Dedifferentiated amniotic fluid mesenchymal stem cell (primary cell): Measurements from ENCODE around the gene WIPF3.
"Not testable (repeated sequence)": the region's sequence is repeated elsewhere in the genome, so short reads cannot be mapped to it uniquely, and the experiment has no call there.

Source experiments
- DNase-seq: peaks from one replicate; pipeline ENCODE4 v3.0.0-alpha.2; 2016; ENCODE audit errors: extremely low spot score

The WIPF3 gene

GRCh38 chr7:29879609-29880008, 73.3 kb downstream of the WIPF3 start:
- DNase-seq, result no peak

DNA sequence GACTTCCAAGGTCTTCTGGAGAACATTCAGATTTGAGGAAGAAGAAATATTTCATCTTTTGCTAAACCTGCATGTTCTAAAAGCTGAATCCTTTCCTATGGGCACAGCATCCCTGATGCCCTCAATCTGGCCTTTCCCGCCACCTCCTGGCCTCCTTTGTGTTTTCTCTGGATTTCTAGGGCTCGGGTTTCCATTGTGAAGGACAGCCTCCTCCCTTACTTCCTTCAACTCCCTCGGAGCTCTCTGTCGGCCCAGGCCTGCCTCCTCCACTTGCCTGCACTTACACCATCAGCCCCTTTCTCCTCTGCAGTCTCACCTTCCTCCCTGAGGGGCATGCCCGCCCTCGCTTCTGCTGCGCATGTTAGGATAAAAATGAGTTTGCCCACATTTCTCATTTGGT, 75.4 kb downstream of the WIPF3 start:
- DNase-seq, result no peak

DNA sequence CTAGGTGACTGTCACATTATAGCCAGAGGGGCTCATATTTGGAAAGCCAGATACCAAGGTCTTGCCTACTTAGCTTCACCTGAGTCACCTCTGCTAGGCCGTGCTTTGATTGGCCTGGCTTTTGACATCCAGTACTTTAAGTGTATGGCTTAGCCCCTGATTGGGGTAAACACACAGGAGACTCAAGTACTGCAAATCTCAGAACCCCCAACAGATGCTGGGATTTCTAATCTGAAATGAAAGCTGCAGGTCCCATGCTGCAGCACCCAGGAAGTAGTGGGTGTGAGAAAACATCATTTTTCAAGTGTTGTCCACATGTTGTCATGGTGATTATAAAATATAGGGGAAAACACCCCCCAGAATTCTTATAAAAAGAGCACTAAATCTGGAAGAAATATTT, 76.2 kb downstream of the WIPF3 start:
- DNase-seq, result no peak

GRCh38 chr7:29883462-29884398, 77.4 kb downstream of the WIPF3 start:
- DNase-seq, result no peak

DNA sequence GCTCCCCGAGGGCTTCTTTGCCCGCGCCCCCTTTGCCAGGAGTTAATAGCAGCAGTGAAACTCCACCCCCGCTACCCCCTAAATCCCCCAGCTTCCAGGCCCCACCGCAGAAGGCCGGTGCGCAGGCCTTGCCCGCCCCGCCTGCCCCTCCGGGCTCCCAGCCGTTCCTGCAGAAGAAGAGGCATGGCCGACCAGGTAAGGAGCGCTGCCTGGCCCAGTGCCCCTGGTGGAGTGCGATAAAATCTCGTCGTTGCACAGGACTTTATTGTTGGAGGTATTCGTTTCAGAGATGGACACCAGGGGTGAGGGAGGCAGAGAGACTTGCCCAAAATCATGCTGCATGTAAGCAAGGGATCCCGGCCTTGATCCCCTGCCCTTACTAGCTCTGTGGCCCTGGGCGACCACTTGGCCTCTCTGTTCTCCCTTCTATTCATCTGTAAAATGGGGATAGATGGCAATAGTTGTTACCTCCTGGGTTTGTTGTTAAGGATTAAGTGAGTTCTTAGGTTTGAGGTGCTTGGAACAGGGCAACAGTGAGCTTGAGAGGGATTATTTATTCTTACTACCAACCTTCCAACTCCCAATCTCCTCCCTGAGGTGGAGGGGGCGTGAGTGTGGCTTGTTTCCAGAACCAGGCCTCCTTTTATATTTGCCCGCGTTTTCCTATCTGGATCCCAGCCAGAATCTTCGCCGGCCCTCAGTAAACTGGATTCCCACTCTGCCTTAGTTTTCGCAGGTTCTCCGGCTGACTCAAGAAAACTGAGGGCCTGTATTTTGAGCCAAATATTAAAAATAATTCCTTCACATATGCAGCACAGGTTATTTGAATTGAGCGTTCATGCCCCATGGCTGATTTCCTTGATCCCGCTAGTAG, 78.3 kb downstream of the WIPF3 start:
- DNase-seq, result no peak

GRCh38 chr7:29885626-29886025, 79.3 kb downstream of the WIPF3 start:
- no peak for DNase-seq

- no peak for DNase-seq
Measured at GRCh38 chr7:29886827-29887226, 80.5 kb downstream of the WIPF3 start.

DNA sequence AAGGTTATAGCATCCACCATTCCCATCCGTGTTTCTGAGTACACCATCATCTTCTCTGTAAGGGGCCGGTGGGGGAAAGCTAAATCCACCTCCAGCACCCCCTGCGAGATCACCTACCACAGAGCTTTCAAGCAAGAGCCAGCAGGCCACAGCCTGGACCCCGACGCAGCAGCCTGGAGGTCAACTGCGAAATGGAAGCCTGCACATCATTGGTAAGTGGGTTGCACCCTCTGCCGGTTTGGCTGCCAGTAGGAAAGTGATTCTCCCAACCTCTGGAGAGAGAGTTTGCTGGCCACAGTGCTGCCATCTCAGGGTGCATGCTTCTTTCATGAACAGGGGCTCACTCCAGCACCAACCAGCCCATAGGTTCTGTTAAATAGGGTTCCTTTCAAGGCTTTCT, 81.7 kb downstream of the WIPF3 start:
- DNase-seq, result no peak

GRCh38 chr7:29889288-29889687, 83.0 kb downstream of the WIPF3 start:
- DNase-seq, result no peak

DNA sequence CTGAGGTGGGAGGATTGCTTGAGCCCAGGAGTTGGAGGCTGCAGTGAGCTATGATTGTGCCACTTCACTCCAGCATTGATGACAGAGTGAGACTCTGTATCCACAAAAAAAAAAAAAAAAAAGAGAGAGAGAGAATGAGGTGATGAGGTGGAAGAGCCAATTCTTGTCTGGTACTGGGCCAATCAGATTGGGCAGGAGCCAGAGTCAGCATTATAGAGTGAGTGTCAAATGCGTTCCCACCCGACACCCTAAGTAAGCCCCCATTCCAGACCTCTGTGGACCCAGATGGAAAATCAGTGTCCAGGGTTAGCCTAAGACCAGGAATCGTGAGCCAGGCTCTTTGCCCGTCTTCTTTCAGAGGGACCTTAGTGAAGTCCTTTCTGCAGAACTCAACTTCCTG, 83.9 kb downstream of the WIPF3 start:
- no peak for DNase-seq

DNA sequence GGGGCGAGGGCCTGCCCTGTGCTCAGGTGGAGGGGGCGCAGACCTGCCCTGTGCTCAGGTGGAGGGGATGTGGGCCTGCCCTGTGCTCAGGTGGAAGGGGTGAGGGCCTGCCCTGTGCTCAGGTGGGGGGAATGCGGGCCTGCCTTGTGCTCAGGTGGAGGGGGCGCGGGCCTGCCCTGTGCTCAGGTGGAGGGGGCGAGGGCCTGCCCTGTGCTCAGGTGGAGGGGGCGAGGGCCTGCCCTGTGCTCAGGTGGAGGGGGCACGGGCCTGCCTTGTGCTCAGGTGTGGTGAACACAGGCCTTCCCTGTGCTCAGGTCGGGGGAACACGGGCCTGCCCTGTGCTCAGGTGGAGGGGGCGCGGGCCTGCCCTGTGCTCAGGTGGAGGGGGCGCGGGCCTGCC, 84.5 kb downstream of the WIPF3 start:
- not testable (repeated sequence) for DNase-seq

DNA sequence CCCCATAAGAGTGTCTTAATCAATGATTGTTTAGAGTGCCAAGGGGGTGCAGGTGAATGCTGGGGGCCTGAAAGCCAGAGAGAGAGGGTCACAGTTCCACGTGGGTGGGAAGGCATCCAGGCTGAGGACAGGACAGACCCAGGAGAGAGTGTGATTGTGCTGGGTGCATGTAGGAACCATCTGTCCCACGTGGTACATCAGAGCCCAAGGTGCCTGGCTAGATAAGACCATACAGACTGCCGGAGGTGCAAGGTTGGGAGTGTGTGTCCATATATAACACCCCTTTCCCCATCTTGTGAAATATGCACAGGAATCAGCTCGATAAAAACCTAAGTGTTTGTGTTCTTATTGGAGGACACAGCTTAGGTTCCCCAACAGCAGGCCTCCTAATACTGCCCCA, 85.5 kb downstream of the WIPF3 start:
- DNase-seq, result no peak

DNA sequence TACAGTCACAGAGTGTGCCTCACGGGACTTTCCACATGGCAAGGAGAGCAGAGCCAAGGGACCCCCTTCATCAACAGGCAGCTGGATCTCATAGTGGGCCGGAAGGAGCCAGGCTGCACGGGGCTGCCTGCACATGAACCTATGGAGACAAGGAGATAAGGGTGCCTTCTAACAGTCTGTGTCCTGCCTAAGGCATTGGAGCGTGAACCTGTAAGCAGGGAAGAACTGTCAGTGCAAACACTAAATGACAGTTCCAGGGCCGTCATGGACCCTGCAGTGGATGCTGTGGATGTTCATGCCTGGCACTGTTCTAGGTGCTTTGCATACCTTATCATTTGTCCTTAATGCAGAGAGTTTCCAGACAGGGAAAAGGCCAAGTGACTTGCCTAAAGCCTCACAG, 85.9 kb downstream of the WIPF3 start:
- DNase-seq, result no peak

- no peak for DNase-seq
Measured at GRCh38 chr7:29893351-29893965, 87.2 kb downstream of the WIPF3 start.

GRCh38 chr7:29894256-29894655, 87.9 kb downstream of the WIPF3 start:
- DNase-seq, result no peak

- DNase-seq, result no peak
Measured at GRCh38 chr7:29895559-29895958, 89.3 kb downstream of the WIPF3 start.

DNA sequence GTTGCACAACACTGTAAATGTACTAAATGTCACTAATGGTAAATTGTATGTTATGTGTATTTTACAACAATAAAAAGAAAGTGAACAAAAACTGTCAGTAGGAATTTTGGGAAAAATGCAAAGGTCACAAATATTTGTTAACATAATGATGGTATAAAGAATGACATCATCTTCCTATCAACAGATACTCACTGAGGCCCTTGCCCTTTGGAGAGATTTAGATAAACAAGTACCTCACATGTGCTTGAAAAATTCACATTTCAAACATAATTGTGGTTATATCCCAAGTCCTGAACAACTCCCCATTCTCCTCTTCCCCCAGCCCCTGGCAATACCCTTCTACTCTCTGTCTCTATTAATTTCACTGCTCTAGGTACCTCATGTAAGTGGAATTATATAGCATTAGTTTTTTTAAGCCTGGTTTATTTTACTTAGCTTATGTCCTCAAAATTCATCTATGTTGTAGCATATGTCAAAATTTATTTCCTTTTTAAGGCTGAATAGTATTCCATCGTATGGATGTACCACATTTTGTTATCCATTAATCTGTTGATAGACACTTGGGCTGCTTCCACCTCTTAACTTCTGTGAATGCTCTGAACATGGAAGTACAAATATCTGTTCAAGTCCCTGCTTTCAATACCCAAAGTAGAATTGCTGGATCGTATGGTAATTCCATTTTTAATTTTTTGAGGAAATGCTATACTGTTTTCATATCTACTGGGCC, 90.5 kb downstream of the WIPF3 start:
- no peak for DNase-seq

- DNase-seq, result no peak
Measured at GRCh38 chr7:29898301-29898700, 92.0 kb downstream of the WIPF3 start.

- no peak for DNase-seq
Measured at GRCh38 chr7:29900745-29901144, 94.4 kb downstream of the WIPF3 start.

GRCh38 chr7:29906200-29907022, 100.1 kb downstream of the WIPF3 start:
- DNase-seq, result no peak

- DNase-seq, result no peak
Measured at GRCh38 chr7:29914180-29914579, 107.9 kb downstream of the WIPF3 start.
